Heart left ventricle (tissue), 16 donors: ENCODE results near the gene PTPRD. TPM values are rescaled to one million over a fixed set of nuclear protein-coding genes. Genes with fewer than 3 reads are reported as not detected.

Source experiments
- ATAC-seq, 4 donors: fragments of 200-7000 bp; cut with Tn5 transposase; one replicate each; pipeline ENCODE4 v1.9.1; 2020 to 2022; ENCODE audit warnings: moderate library complexity in 4 of 4, mild to moderate bottlenecking in 3 of 4, moderate number of reproducible peaks in 1 of 4
- DNase-seq, 5 donors: peaks; one replicate each; pipeline ENCODE4 v3.0.0-alpha.2; 2020
- H3K27ac ChIP-seq, 12 donors: fragments of 200-600 bp; sonication (generic) in 4 of 12; one replicate each; pipeline versions ENCODE4 v1.5.0 to v1.8.0; 2016 to 2022; ENCODE audit warnings: mild to moderate bottlenecking in 2 of 12
- H3K27me3 ChIP-seq, 9 donors: fragments of 200-600 bp; sonication (generic) in 2 of 9; one replicate each; pipeline versions ENCODE4 v1.5.1 to v1.8.0; 2016 to 2022; ENCODE audit warnings: mild to moderate bottlenecking in 3 of 9
- H3K36me3 ChIP-seq, 9 donors: fragments of 200-600 bp; sonication (generic) in 2 of 9; one replicate each; pipeline versions ENCODE4 v1.5.0 to v1.8.0; 2018 to 2022; ENCODE audit warnings: mild to moderate bottlenecking in 2 of 9
- H3K4me1 ChIP-seq, 12 donors: fragments of 200-600 bp; sonication (generic) in 4 of 12; one replicate each; pipeline versions ENCODE4 v1.5.0 to v1.8.0; 2016 to 2022; ENCODE audit warnings: mild to moderate bottlenecking in 3 of 12
- H3K4me3 ChIP-seq, 12 donors: fragments of 200-600 bp; sonication (generic) in 4 of 12; one replicate each; pipeline versions ENCODE4 v1.5.0 to v1.8.0; 2017 to 2022; ENCODE audit warnings: mild to moderate bottlenecking in 9 of 12, moderate library complexity in 4 of 12
- H3K9me3 ChIP-seq, 12 donors: fragments of 200-600 bp; sonication (generic) in 4 of 12; one replicate each; pipeline versions ENCODE4 v1.5.0 to v1.8.0; 2016 to 2022; ENCODE audit warnings: mild to moderate bottlenecking in 1 of 12
- POLR2A ChIP-seq, 2 donors: fragments of 450-650 bp; IDR thresholded peaks; one replicate each; pipeline ENCODE4 v1.6.1; 2017; ENCODE audit warnings: antibody characterized with exemption in 2 of 2, mild to moderate bottlenecking in 2 of 2, moderate library complexity in 2 of 2
- WGBS, 4 donors: extraction: QIAGEN DNeasy Blood & Tissue Kit in 2 of 4; methylation state at CpG; one replicate each; pipeline versions ENCODE4 v1.1.5 to v1.1.7; 2013 to 2018; 5-methylcytosine and 5-hydroxymethylcytosine counted together
- intact Hi-C, 10 donors: fragments of 100-400 bp; cut with DNase I; formaldehyde crosslinking; loops; one replicate each; pipeline versions ENCODE4 v1.11.1 to v1.14.2; 2022
- polyA plus RNA-seq, 2 donors: library from polyadenylated mRNA; stranded (reverse); fragments of 200-250 nt; gene quantifications; one replicate each; pipeline ENCODE4 v1.2.3, GENCODE V29; 2013
- total RNA-seq, 9 donors: library from RNA; depleted of rRNA in 2 of 9; stranded (reverse); fragments of >200 nt in 2 of 9; fragmentation: NEBNext Ultra II Directional in 3 of 9; extraction: Animal tissue kit (Norgen Biotek cat#: 25700) in 3 of 9; gene quantifications; one replicate each; pipeline versions ENCODE4 v1.1.0 to v1.2.4, GENCODE V29; 2016 to 2023
- TF ChIP-seq, protein P1 (sequence below), 12 donors: fragments of 200-600 bp; sonication (generic) in 4 of 12; IDR thresholded peaks; one replicate each; pipeline versions ENCODE4 v1.5.0 to v1.8.0; 2018 to 2022; ENCODE audit warnings: antibody characterized with exemption in 12 of 12, mild to moderate bottlenecking in 5 of 12
- donor health status: ischemic (EF 13 %, LVEDD 7.1; RV severe dilation, severe dysfunction).
- donor health status: healthy with polysubstance abuse.
- donor health status: DM: no; HTN: yes; CAD: no.
- donor health status: DM: no; HTN: no; CAD: no.
- donor health status: ischemic (EF 25% LVEDD 6.9; RV normal size, moderate dysfunction).
- donor health status: ischemic (EF 25% LVEDD 5.7; RV mildly dilated, moderate dysfunction).
- donor health status: healthy.
- donor health status: DM: yes; HTN: yes; CAD: no.
- donor health status: ischemic (EF 35%, LVEDD 5.7; RV mildly dilated, moderate dysfunction).
- donor health status: nonischemic (EF 11% LVEDD 7.7; RV severe dilation, severe dysfunction).
- donor health status: DM: yes; HTN: yes; CAD: no.
- donor health status: PGD.
- donor health status: ischemic (EF 29% LVEDD 5.4; RV normal size, mild dysfunction).
- donor health status: nonischemic (EF 23%, LVEDD 6.1; RV moderate dilation, normal function).

The PTPRD gene
- total and polyA plus RNA-seq, 11 donors: 1.4 to 25.3 (median 15.1) TPM

DNA sequence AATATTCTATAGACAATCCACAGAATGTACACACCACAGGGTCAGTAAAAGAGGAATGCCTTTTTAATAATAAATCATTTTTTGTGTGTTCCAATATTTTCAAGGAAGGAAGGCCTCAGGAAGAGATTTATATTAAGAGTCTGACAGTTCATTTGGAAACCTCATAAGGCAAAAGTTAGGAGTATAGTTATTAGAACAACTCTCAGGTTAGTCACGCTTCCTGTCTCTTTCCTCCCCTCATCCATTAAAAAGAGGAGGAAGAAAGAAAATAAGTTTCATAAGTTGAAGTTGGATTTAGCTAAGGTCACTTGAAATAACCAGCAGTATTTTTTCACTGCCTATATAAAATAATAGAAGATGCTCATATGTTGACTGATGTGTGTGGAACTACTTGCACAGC is 863.2 kb downstream of the PTPRD start:
- 72 to 82% (median 77%) methylated on average over 1 of the region's 1 CpG for WGBS, 4 donors
- TF ChIP-seq, protein P1, sequence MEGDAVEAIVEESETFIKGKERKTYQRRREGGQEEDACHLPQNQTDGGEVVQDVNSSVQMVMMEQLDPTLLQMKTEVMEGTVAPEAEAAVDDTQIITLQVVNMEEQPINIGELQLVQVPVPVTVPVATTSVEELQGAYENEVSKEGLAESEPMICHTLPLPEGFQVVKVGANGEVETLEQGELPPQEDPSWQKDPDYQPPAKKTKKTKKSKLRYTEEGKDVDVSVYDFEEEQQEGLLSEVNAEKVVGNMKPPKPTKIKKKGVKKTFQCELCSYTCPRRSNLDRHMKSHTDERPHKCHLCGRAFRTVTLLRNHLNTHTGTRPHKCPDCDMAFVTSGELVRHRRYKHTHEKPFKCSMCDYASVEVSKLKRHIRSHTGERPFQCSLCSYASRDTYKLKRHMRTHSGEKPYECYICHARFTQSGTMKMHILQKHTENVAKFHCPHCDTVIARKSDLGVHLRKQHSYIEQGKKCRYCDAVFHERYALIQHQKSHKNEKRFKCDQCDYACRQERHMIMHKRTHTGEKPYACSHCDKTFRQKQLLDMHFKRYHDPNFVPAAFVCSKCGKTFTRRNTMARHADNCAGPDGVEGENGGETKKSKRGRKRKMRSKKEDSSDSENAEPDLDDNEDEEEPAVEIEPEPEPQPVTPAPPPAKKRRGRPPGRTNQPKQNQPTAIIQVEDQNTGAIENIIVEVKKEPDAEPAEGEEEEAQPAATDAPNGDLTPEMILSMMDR (IDR thresholded peaks at IDR 0.05): no peak
- TF ChIP-seq POLR2A (IDR thresholded peaks at IDR 0.05): no peak
- DNase-seq: no peak
- Histone ChIP-seq H3K9me3 (peaks cover 0 to 5% (median 0%) of the 10 kb centered on the region in 12 donors), H3K27me3 (no peaks in the 10 kb centered on the region), H3K27ac (no peak overlapping the region), H3K36me3 (no peaks in the 10 kb centered on the region), H3K4me3 (no peak overlapping the region), H3K4me1 (no peaks in the 10 kb centered on the region)
- intact Hi-C loops: no loop called here
- ATAC-seq: no peak

DNA sequence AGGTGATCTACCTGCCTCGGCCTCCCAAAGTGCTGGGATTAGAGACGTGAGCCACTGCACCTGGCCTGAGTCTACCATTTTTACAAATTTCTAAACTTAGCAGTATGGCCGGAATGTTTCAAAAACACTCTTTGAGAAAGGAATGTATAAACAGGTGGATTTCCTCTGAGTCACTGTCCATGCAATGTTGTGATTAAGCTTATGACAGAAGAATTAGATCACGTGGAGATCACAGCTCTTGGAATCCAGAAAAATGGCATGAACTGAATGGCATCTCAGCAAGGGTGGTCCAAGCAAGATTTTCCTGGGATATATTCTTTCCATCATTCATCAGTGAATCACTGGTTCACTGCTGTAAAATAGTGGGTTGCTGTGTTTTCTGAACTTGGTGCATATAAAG is 865.0 kb downstream of the PTPRD start:
- ATAC-seq (no peak), DNase-seq (no peak)
- no peaks in the 10 kb centered on the region for H3K36me3 ChIP-seq
- no peak overlapping the region for H3K27ac ChIP-seq
- peaks cover 0 to 5% (median 0%) of the 10 kb centered on the region in 12 donors for H3K9me3 ChIP-seq
- no peak overlapping the region for H3K4me3 ChIP-seq
- TF ChIP-seq POLR2A (IDR thresholded peaks at IDR 0.05): no peak
- TF ChIP-seq, protein P1 (IDR thresholded peaks at IDR 0.05): no peak
- intact Hi-C loops: no loop called here
- no peaks in the 10 kb centered on the region for H3K4me1 ChIP-seq
- no peaks in the 10 kb centered on the region for H3K27me3 ChIP-seq
- WGBS, 4 donors: 72 to 76% (median 75%) methylated on average over 4 of the region's 4 CpGs

DNA sequence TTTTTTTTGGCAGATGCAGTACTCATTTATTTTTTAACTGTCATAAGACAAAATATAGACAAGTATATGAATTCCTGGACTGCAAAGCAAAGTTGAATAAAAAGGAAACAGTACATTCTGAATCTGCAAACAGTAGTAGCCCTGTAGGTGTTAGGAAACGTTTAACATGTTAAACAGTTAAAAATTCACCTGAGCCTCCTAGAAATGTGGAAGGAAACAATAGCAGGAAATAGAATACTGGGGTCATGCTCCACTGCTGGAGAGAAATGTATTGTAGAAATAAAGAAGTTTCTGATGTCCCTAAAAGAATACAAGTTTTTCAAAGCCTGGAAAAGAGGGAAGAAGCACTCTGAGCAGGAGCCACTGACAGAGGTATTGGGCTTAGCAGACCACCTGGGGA is 866.0 kb downstream of the PTPRD start:
- no peak overlapping the region for H3K27ac ChIP-seq
- intact Hi-C loops: no loop called here
- H3K4me1 ChIP-seq: no peaks in the 10 kb centered on the region
- H3K9me3 ChIP-seq: peaks cover 0 to 5% (median 0%) of the 10 kb centered on the region in 12 donors
- DNase-seq (no peak), ATAC-seq (no peak)
- no peak for TF ChIP-seq POLR2A (IDR thresholded peaks at IDR 0.05)
- 30 to 43% (median 34%) methylated on average over 1 of the region's 1 CpG for WGBS, 4 donors
- no peak overlapping the region for H3K4me3 ChIP-seq
- H3K27me3 ChIP-seq: no peaks in the 10 kb centered on the region
- H3K36me3 ChIP-seq: no peaks in the 10 kb centered on the region

DNA sequence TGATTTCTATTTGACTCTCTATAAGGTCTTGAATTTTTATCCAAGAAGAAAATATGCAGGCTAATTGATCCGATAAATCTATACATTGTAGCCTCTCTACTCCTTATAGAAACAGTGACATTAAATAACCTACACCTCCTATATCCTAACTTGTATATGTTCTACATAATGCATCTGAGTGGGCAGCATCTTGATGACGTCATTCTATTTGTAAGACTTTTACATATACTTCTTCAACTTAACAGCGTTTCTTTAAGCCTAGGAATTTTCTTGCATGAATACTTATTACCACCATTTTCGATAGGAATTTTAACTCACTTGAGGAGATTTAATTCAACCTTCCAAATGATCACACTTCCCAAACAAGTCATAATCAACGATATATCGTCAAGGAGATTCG is 869.0 kb downstream of the PTPRD start:
- Histone ChIP-seq H3K27ac (no peak overlapping the region), H3K4me3 (no peak overlapping the region), H3K9me3 (peaks cover 0 to 8% (median 0%) of the 10 kb centered on the region in 12 donors), H3K36me3 (no peaks in the 10 kb centered on the region), H3K4me1 (no peaks in the 10 kb centered on the region), H3K27me3 (no peaks in the 10 kb centered on the region)
- WGBS, 4 donors: 66 to 92% (median 72%) methylated on average over 7 of the region's 7 CpGs
- intact Hi-C loops: no loop called here
- TF ChIP-seq POLR2A (IDR thresholded peaks at IDR 0.05): no peak
- TF ChIP-seq, protein P1 (IDR thresholded peaks at IDR 0.05): no peak
- ATAC-seq (no peak), DNase-seq (no peak)

DNA sequence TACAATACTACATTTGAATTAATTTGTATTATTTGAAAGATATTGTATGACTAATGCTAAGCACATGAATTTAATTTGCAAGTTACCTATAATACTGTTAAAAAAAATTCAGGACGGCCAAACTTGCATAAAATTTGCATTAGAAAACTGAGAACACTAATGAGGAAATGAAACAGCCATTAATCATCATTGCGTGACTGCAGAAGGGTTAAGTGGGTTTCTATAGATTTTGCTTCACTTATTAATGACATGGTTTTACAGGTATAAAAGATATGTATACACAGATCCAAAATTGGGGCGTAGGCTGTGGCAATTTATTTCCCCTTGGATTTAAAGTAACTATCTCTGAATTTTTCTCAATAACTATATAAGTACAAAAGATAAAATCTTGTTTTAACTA is 882.6 kb downstream of the PTPRD start:
- H3K36me3 ChIP-seq: no peaks in the 10 kb centered on the region
- H3K27me3 ChIP-seq: no peaks in the 10 kb centered on the region
- H3K4me3 ChIP-seq: no peak overlapping the region
- H3K4me1 ChIP-seq: no peaks in the 10 kb centered on the region
- intact Hi-C loops: no loop called here
- no peak overlapping the region for H3K27ac ChIP-seq
- peaks cover 0 to 3% (median 0%) of the 10 kb centered on the region in 12 donors for H3K9me3 ChIP-seq
- no peak for DNase-seq
- 48 to 51% (median 50%) methylated on average over 3 of the region's 3 CpGs for WGBS, 4 donors
- no peak for ATAC-seq
- TF ChIP-seq, protein P1 (IDR thresholded peaks at IDR 0.05): no peak
- no peak for TF ChIP-seq POLR2A (IDR thresholded peaks at IDR 0.05)
